Fibroblast of mammary gland (primary cell): ENCODE data around the gene OTOP3.

Experiments
- DNase-seq: peaks from one replicate; pipeline ENCODE4 v3.0.0-alpha.2; 2010; ENCODE audit warnings: low read depth
- H3K4me3 ChIP-seq: 2 replicates; pipeline ENCODE4 v1.5.1; 2011; ENCODE audit warnings: low read depth, mild to moderate bottlenecking, low read length, moderate library complexity; ENCODE audit not compliant: control insufficient read depth
- TF ChIP-seq, protein P1 (sequence below): conservative IDR thresholded peaks from 2 replicates; pipeline ENCODE4 v1.5.1; 2011; ENCODE audit warnings: low read depth, low read length, inconsistent platforms; ENCODE audit not compliant: control insufficient read depth, insufficient read depth

The OTOP3 gene

DNA sequence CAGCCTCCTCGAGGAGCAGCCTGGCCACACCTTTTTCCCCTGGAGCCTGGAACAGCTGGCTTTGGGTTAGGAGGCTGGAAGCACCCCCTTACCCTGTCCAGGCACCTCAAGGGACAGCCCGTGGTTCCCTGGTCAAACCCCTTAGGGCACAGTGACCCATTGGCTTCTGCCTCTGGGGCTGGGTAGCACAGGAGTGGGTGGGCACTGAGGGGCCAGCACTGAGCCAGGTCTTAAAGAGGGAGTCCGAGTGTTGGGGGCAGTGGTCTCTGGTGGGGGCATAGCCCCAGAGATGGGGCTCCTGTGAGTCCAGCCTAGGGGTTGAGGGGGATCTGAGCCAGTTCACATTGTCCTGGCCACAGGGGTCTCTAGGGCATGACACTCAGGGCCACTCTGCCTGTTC, 15.4 kb downstream of the OTOP3 start:
- TF ChIP-seq, protein P1, sequence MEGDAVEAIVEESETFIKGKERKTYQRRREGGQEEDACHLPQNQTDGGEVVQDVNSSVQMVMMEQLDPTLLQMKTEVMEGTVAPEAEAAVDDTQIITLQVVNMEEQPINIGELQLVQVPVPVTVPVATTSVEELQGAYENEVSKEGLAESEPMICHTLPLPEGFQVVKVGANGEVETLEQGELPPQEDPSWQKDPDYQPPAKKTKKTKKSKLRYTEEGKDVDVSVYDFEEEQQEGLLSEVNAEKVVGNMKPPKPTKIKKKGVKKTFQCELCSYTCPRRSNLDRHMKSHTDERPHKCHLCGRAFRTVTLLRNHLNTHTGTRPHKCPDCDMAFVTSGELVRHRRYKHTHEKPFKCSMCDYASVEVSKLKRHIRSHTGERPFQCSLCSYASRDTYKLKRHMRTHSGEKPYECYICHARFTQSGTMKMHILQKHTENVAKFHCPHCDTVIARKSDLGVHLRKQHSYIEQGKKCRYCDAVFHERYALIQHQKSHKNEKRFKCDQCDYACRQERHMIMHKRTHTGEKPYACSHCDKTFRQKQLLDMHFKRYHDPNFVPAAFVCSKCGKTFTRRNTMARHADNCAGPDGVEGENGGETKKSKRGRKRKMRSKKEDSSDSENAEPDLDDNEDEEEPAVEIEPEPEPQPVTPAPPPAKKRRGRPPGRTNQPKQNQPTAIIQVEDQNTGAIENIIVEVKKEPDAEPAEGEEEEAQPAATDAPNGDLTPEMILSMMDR, result no peak
- DNase-seq, result no peak
- no peak overlapping the region for H3K4me3 ChIP-seq

DNA sequence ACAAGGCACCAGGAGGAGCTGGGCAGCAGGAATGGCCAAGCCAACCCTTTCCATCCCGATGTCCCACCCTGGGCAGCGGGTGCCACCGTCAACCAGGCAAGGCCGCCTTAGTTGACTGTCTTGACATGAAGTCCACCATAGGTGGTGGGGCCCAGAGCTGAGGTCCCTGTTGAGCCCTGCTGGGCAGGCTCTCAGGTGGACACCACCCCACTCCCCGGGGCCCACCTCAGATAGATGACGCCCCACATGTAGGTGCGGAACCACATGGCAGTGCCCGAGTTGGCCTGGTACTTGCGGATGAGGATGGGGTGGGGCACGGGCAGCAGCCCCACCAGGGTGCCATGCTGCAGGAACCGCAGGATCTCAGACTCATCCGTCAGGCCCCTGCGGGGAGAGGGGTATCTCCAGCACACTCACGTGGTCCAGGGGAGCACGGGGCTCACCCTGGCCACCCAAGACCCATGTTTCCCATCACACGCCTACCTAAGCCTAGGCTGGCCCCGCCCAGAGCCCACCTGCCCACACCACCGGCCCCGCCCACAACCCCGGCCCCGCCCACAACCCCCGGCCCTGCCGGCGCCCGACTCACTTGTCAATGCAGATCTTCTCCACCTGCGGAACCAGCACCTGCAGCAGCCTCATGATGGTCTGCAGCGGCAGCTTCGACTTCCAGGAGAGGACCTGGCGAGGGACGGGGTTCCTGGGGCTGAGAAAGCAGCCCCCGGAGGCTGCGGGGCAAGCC, 16.2 kb downstream of the OTOP3 start:
- TF ChIP-seq, protein P1, result no peak
- DNase-seq, result no peak
- H3K4me3 ChIP-seq, result no peak overlapping the region

DNA sequence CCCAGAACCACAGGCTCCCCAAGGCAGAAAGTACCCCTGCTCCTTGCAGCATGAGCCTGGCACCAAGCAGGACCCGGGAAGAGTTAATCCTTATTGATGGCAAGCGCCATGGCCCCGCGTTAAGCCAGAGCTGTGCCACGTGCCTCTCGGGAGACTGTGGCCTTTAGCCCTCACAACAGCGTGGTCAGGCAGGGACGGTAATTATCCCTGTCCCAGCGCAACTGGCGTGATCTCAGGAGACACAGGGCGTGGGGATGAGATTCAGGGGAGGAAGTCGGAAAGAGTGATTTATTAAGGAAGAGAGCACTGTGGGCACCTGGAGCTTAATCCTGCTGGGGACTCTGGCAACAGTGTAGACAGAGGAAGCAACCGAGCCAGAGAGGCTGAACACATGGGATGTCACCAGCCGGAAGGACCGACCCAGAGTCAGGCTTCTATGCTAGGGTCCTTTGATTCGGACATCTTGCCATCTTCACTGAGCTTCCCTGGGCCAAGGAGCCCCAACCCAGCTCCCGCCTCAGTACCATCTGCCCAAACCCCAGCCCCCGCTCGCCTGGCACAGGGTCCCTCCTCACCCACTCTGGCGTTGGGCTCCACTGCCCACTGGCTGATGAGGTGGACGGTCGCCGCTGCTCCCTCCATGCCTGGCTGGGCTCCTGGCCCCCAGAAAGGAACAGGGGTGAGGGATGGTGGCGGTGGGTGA, 16.9 kb downstream of the OTOP3 start:
- no peak for DNase-seq
- H3K4me3 ChIP-seq, result no peak overlapping the region
- TF ChIP-seq, protein P1, result no peak

DNA sequence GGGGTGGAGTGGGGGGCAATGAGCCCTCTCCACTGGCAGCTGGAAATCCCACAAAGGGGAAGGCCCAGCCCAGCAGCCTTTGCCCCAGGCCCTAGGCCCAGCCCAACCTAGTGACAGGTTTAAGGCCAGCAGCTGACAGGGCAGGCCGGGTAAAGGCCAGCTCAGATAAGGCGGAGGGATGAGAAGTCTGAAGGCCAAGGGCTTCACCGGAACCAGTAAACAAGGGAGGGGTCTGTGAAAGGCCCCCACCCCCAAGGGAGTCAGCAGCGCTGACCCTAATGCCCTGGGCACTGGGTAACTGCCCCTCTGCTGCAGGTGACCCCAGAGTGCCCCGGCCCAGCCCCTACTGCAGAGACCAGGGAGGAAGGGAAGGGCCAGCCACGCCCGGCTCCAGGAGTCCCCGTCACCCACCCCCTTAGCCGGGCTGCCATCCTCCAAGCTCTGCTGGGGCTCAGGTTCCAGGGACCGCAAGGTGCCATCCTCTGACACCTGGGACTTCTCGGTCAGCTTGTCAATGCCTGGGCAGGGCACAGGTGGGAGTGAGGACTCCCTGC, 17.5 kb downstream of the OTOP3 start:
- DNase-seq, result no peak
- TF ChIP-seq, protein P1, result no peak
- H3K4me3 ChIP-seq, result no peak overlapping the region

DNA sequence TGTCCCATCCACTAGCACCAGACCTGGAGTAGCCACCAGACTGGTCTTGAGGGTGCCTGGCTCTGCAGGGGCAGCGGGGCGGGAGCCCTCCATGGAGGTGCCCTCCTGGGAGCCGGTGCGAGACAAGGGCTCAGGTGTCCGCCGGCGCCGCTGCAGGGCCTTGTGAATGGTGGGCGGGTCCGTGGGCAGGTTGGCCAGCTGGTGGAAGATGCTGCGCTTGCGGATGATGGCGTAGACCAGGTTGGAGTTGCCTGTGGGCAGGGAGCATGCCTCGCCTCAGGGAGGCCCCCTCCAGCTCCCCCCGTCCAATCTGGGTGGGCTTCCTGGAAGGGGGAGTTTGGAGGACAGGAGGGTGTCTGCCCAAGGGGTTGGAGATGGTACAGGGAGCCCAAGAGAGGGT, 18.4 kb downstream of the OTOP3 start:
- TF ChIP-seq, protein P1, result no peak
- no peak overlapping the region for H3K4me3 ChIP-seq
- DNase-seq, result no peak

DNA sequence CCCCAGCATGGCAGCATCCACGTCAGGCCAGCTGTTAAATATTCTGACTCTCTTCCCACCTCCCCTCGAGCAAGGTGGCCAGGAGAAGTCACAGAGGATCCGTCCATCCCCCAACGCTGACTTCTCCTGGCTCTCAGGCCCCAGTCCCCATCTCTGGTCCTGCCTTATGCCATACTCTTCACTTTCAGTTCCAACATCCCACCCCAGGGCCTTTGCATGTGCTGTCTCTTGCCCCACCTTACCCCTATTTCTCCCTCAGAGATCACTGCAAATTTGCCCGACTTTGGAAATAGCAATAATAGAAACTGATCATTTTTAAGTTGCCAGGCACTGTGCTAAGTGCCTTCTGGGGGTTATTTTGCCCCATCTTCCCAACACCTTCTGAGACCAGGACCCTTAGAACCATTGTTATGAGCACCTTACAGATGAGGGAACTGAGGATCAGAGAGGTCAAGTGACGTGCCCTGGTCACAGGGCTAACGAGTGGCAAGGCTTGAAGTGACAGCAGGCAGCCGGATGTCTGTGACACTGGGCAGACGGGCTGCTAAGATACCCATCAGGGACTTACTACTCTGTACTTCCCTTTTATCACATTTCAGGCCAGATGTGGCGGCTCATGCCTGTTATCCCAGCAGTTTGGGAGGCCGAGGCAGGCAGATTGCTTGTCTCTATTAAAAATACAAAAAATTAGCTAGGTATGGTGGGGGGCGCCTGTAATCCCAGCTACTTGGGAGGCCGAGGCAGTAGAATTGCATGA, 19.1 kb downstream of the OTOP3 start:
- TF ChIP-seq, protein P1, result no peak
- no peak overlapping the region for H3K4me3 ChIP-seq
- DNase-seq, result no peak
